Kidney (tissue), 14 donors: Measurements from ENCODE around the gene GPR15LG. TPM values are rescaled to one million over a fixed set of nuclear protein-coding genes. Genes with fewer than 3 reads are reported as not detected.

Source experiments
- DNase-seq, 5 donors: peaks; one replicate each; pipeline ENCODE4 v3.0.0-alpha.2; 2013 to 2020
- FAIRE-seq: peaks from 2 replicates; lab custom pipeline; 2012; peaks lifted over from hg19 to GRCh38; lab: Jason Lieb, UNC
- H3K27ac ChIP-seq, 2 donors: one replicate each; pipeline ENCODE4 v1.7.0; 2013; ENCODE audit warnings: low read depth in 2 of 2, low read length in 2 of 2, inconsistent platforms in 1 of 2
- H3K27me3 ChIP-seq: one replicate; pipeline ENCODE4 v1.7.1; 2013; ENCODE audit warnings: low read length, inconsistent platforms; ENCODE audit not compliant: control insufficient read depth, insufficient read depth
- H3K36me3 ChIP-seq, 3 donors: one replicate each; pipeline versions ENCODE4 v1.7.0 to v1.7.1; 2013; ENCODE audit warnings: low read length in 3 of 3, control low read depth in 1 of 3, inconsistent platforms in 1 of 3; ENCODE audit not compliant: insufficient read depth in 3 of 3, control insufficient read depth in 2 of 3
- H3K4me1 ChIP-seq, 3 donors: one replicate each; pipeline versions ENCODE4 v1.7.0 to v1.7.1; 2013; ENCODE audit warnings: low read length in 3 of 3, inconsistent platforms in 1 of 3, low read depth in 1 of 3; ENCODE audit not compliant: control insufficient read depth in 2 of 3, insufficient read depth in 2 of 3
- H3K4me3 ChIP-seq, 3 donors: one replicate each; pipeline versions ENCODE4 v1.7.0 to v1.8.1; 2013; ENCODE audit warnings: low read length in 3 of 3, control low read depth in 1 of 3, inconsistent platforms in 1 of 3
- H3K9ac ChIP-seq, 3 donors: one replicate each; pipeline versions ENCODE4 v1.7.0 to v1.7.1; 2013; ENCODE audit warnings: low read length in 3 of 3, control low read depth in 1 of 3, inconsistent platforms in 1 of 3
- H3K9me3 ChIP-seq, 3 donors: one replicate each; pipeline versions ENCODE4 v1.7.0 to v1.7.1; 2013; ENCODE audit warnings: low read length in 3 of 3, control low read depth in 1 of 3, inconsistent platforms in 1 of 3; ENCODE audit not compliant: control insufficient read depth in 2 of 3, insufficient read depth in 1 of 3
- CTCF ChIP-seq: IDR thresholded peaks from 3 replicates; pipeline ENCODE4 v1.5.1; 2012; ENCODE audit warnings: mild to moderate bottlenecking, moderate library complexity, borderline replicate concordance; ENCODE audit not compliant: insufficient read depth; ENCODE audit errors: extremely low read depth
- intact Hi-C: fragments of 100-400 bp; cut with DNase I; formaldehyde crosslinking; loops from one replicate; pipeline ENCODE4 v1.11.1; 2022
- polyA plus RNA-seq: library from polyadenylated mRNA; stranded (reverse); fragments of 350-450 nt; fragmentation: Illumina TruSeq; extraction: RNeasy Lipid Tissue Mini Kit (QIAGEN cat#74804); gene quantifications from one replicate; pipeline ENCODE4 v1.2.3, GENCODE V29; 2014; ENCODE audit warnings: low read depth, low replicate concordance; ENCODE audit not compliant: insufficient read depth
- total RNA-seq: library from RNA; stranded (reverse); fragmentation: NEBNext Ultra II Directional; extraction: Animal tissue kit (Norgen Biotek cat#: 25700); gene quantifications from one replicate; pipeline ENCODE4 v1.2.1, GENCODE V29; 2021
- donor health status: control.
- donor health status: control.
- donor health status: control.
- donor health status: control.
- donor health status: control.
- donor health status: DM: yes; HTN: yes; CAD: no.
- donor health status: Normal renal cell carcinoma (clear cell type).

The GPR15LG gene
- total and polyA plus RNA-seq, 2 donors from 2014 or later, result 0.44 TPM; not detected in 1

- DNase-seq (peak in 4 of 5 donors; percentile 46 to 72 (median 64)), FAIRE-seq (no peak)
- intact Hi-C loops, result loop anchor here (10.0 kb wide), 1 partner anchor 60 kb away; no protein-coding TSS in a partner anchor
- Histone ChIP-seq H3K36me3 (no peaks in the 10 kb centered on the region), H3K4me1 (no peaks in the 10 kb centered on the region), H3K27me3 (no peaks in the 10 kb centered on the region), H3K4me3 (no peak overlapping the region), H3K27ac (no peak overlapping the region), H3K9me3 (no peaks in the 10 kb centered on the region), H3K9ac (no peak overlapping the region)
- TF ChIP-seq CTCF, result peak; percentile 71
These were observed 31.6 kb downstream of the GPR15LG start for GRCh38 chr10:84205049-84205852.

DNA sequence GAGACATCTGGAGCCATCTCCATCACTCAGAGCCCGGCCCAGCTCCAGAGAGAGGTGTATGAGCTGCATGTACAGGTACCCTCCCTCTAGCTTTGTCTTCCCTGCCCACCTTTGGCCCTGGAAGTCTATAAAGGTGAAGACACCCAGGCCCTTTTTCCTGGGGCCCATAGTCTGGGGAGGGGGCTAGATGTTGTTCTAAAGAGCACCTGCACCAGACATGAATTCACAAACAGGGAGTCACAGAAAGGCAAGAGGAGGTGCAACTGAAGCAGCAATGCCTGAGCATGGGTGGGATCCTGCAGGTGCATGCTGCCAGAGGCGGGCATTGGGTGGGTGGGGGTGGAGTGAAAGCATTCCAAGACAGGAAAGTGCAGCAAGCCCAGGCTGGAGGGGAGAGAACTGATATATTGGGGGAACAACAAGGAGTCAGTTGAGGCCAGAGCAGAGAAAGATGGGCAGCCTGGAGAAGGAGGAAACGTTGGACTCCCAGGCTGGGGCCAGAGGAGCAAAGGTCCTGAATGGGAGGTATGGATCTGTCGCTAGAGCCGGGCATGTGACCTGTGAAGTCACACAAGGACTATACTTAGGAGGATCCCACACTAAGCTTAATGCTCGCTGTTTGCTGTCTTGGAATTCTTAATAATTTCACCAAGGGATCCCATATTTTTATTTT is 32.4 kb downstream of the GPR15LG start:
- Histone ChIP-seq H3K9ac (no peak overlapping the region), H3K36me3 (no peaks in the 10 kb centered on the region), H3K27ac (no peak overlapping the region), H3K9me3 (no peaks in the 10 kb centered on the region), H3K4me1 (no peaks in the 10 kb centered on the region), H3K4me3 (no peak overlapping the region), H3K27me3 (no peaks in the 10 kb centered on the region)
- TF ChIP-seq CTCF, result no peak
- intact Hi-C loops, result loop anchor here (10.0 kb wide), 1 partner anchor 61 kb away; no protein-coding TSS in a partner anchor
- no peak for FAIRE-seq
- DNase-seq, result no peak

GRCh38 chr10:84208023-84208422 is 34.4 kb downstream of the GPR15LG start:
- Histone ChIP-seq H3K9me3 (no peaks in the 10 kb centered on the region), H3K4me3 (no peak overlapping the region), H3K27me3 (no peaks in the 10 kb centered on the region), H3K4me1 (no peaks in the 10 kb centered on the region), H3K27ac (no peak overlapping the region), H3K36me3 (no peaks in the 10 kb centered on the region), H3K9ac (no peak overlapping the region)
- intact Hi-C loops, result loop anchor here (10.0 kb wide), 1 partner anchor 63 kb away; no protein-coding TSS in a partner anchor
- DNase-seq (no peak), FAIRE-seq (no peak)
- TF ChIP-seq CTCF, result no peak
